ENCODE results near the gene SLC2A9.
A peak's percentile ranks its signal among the peaks of the same experiment; 100 is the strongest.

The SLC2A9 gene

GRCh38 chr4:10053635-10054453 is 32.5 kb upstream of the SLC2A9 start:
- peak in 1 of 2 experiments; percentile 31 for DNase-seq (ENCODE audit: low read depth in 1 of 2, low spot score in 1 of 2)
- no peak for TF ChIP-seq JUND (IDR thresholded peaks at IDR 0.05; ENCODE audit: low read depth)
- in situ Hi-C loops (cut with HindIII; ENCODE audit: low pct_unique_long_range_greater_than_20kb, low sequenced_read_pairs) = no loop called here

GRCh38 chr4:10051517-10052135 is 30.3 kb upstream of the SLC2A9 start:
- in situ Hi-C loops (cut with HindIII; ENCODE audit: low pct_unique_long_range_greater_than_20kb, low sequenced_read_pairs) = no loop called here
- TF ChIP-seq JUND (IDR thresholded peaks at IDR 0.05; ENCODE audit: low read depth) = no peak
- DNase-seq (ENCODE audit: low read depth in 1 of 2, low spot score in 1 of 2) = no peak

- DNase-seq (ENCODE audit: low read depth in 1 of 2, low spot score in 1 of 2) = no peak
- TF ChIP-seq JUND (IDR thresholded peaks at IDR 0.05; ENCODE audit: low read depth) = no peak
- in situ Hi-C loops (cut with HindIII; ENCODE audit: low pct_unique_long_range_greater_than_20kb, low sequenced_read_pairs) = no loop called here
These were observed 29.4 kb upstream of the SLC2A9 start for GRCh38 chr4:10050721-10051120.

GRCh38 chr4:10050261-10050661 is 29.0 kb upstream of the SLC2A9 start:
- in situ Hi-C loops (cut with HindIII; ENCODE audit: low pct_unique_long_range_greater_than_20kb, low sequenced_read_pairs) = no loop called here
- DNase-seq (ENCODE audit: low read depth in 1 of 2, low spot score in 1 of 2) = peak in 1 of 2 experiments; percentile 36

GRCh38 chr4:10048941-10049697 is 27.8 kb upstream of the SLC2A9 start:
- TF ChIP-seq JUND (IDR thresholded peaks at IDR 0.05; ENCODE audit: low read depth) = no peak
- in situ Hi-C loops (cut with HindIII; ENCODE audit: low pct_unique_long_range_greater_than_20kb, low sequenced_read_pairs) = no loop called here
- DNase-seq (ENCODE audit: low read depth in 1 of 2, low spot score in 1 of 2) = no peak

More at GRCh38 chr4:10050261-10050661, 29.0 kb upstream of the SLC2A9 start:
- no peak for TF ChIP-seq JUND (IDR thresholded peaks at IDR 0.05; ENCODE audit: low read depth)

DNA sequence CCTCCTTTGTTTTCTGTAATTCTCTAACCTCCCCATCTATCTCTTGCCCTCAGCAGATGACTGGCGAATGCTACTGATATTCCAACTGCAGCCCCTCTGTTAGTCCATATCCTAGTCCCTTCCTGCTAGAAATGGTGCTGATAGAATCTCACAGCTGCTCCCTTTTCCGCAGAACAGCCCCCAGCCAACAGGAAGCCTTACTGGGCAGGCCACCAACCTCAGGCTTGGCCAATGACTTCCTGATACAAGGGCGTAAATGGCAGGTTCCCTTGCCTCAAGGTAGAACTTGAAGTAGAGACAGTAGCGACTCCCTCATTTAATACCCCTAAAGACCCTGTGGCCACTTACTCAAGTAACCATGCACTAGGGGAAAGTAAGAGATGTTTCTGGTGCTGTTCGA is 26.7 kb upstream of the SLC2A9 start:
- DNase-seq (ENCODE audit: low read depth in 1 of 2, low spot score in 1 of 2) = no peak
- in situ Hi-C loops (cut with HindIII; ENCODE audit: low pct_unique_long_range_greater_than_20kb, low sequenced_read_pairs) = no loop called here
- TF ChIP-seq JUND (IDR thresholded peaks at IDR 0.05; ENCODE audit: low read depth) = no peak

DNA sequence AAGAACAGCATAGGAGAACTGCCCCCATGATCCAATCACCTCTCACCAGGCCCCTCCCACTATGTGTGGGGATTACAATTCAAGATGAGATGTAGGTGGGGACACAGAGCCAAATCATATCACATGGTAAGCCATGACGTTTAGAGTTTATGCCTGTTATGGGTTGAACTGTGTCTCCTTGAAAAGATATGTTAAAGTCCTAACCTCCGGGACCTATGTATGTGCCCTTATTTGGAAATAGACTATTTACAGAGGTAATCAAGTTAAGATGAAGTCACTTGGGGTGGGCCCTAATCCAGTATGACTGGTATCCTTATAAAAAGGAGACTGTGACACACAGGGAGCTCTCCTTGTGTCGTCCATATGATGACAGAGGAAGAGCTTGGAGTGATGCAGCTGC is 25.2 kb upstream of the SLC2A9 start:
- no peak for DNase-seq (ENCODE audit: low read depth in 1 of 2, low spot score in 1 of 2)
- no peak for TF ChIP-seq JUND (IDR thresholded peaks at IDR 0.05; ENCODE audit: low read depth)
- in situ Hi-C loops (cut with HindIII; ENCODE audit: low pct_unique_long_range_greater_than_20kb, low sequenced_read_pairs) = no loop called here

DNA sequence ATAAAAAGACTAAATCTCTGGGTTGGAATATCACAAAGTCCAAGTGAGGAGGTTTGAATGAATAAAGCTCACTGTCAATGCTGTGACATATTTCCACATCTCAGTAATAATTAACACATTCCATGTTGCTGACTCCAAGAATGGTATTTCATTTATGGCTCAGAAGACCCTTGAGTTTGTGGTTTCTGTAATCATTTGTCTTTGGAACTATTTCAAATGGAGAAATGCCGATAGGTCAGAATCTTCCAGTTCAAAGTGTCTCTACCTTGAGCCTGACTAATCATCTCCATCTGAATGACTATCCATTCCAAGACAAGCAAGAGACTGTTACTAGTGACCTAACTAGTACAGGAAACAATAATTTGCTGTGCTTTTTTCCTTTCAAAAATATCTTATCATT is 24.2 kb upstream of the SLC2A9 start:
- in situ Hi-C loops (cut with HindIII; ENCODE audit: low pct_unique_long_range_greater_than_20kb, low sequenced_read_pairs) = no loop called here
- TF ChIP-seq JUND (IDR thresholded peaks at IDR 0.05; ENCODE audit: low read depth) = no peak
- no peak for DNase-seq (ENCODE audit: low read depth in 1 of 2, low spot score in 1 of 2)

DNA sequence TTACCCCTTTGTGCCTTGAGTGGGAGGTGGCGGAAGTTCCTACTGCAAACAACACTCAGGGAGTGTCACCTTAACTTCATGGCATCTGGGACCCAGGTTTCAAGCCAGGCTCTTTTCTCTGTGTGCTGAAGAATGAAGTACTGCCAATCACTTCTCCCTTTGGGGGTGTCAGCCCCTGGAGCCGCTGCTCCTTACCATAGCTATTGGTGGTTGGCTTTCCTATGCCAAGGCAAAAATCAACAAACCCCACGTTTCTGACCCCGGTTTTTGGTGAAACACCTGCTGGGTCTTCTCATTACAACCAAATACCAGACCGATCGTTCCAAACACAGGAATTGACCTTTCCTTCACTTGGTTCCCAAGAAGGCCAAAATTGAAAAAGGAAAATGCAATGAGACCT is 19.7 kb upstream of the SLC2A9 start:
- TF ChIP-seq JUND (IDR thresholded peaks at IDR 0.05; ENCODE audit: low read depth) = no peak
- in situ Hi-C loops (cut with HindIII; ENCODE audit: low pct_unique_long_range_greater_than_20kb, low sequenced_read_pairs) = no loop called here
- DNase-seq (ENCODE audit: low read depth in 1 of 2, low spot score in 1 of 2) = no peak

GRCh38 chr4:10040049-10040892 is 19.0 kb upstream of the SLC2A9 start:
- in situ Hi-C loops (cut with HindIII; ENCODE audit: low pct_unique_long_range_greater_than_20kb, low sequenced_read_pairs) = no loop called here
- no peak for DNase-seq (ENCODE audit: low read depth in 1 of 2, low spot score in 1 of 2)
- no peak for TF ChIP-seq JUND (IDR thresholded peaks at IDR 0.05; ENCODE audit: low read depth)

DNA sequence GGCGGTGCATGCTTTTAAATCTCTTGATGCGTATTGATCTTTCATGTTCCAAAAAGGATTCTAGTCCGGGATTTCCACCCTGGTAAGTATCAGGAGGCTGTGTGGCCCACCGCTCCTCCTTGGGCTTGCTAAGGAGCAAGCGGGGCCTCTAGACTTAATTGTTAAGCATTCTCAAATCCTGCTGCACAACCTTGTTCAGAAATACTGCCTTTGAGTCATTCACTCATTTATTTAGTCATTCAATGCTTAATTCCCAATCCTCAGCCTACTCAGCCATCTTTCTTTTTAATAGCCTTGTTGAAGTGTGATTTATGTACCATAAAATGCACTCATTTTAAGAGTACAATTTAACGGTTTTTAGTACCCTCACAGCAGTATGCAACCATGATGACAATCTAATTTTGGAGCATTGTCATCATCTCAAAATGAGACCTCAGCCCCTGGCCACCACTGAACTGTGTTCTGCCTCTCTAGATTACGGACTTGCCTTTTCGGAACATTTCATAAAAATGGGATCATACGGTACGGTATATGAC is 15.6 kb upstream of the SLC2A9 start:
- TF ChIP-seq JUND (IDR thresholded peaks at IDR 0.05; ENCODE audit: low read depth) = no peak
- in situ Hi-C loops (cut with HindIII; ENCODE audit: low pct_unique_long_range_greater_than_20kb, low sequenced_read_pairs) = no loop called here
- DNase-seq (ENCODE audit: low read depth in 1 of 2, low spot score in 1 of 2) = no peak

DNA sequence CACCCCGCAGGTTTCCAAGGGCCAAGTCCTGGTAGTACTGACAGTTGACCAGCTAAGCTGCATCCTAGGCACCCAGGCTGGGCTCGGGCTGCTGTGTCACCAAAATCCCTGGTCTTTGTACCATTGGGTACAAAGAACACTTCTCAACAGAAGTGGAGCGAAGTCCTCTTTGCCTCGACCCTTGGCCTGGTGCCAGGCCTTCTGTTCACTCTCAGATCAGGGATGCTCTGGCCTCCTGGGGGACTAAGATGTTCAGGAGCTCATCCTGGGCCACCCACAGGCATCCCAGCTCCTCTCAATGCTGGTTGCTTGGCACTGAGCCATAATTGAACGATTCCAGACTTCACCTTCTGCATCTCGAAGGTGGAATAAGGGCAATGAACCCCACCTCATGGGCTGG is 13.8 kb upstream of the SLC2A9 start:
- no peak for TF ChIP-seq JUND (IDR thresholded peaks at IDR 0.05; ENCODE audit: low read depth)
- in situ Hi-C loops (cut with HindIII; ENCODE audit: low pct_unique_long_range_greater_than_20kb, low sequenced_read_pairs) = no loop called here
- DNase-seq (ENCODE audit: low read depth in 1 of 2, low spot score in 1 of 2) = no peak
